HEK293 (cell line): ENCODE results near the gene STARD13.

ENCODE experiments used
- CTCF ChIA-PET: fragments of 350-600 bp; formaldehyde crosslinking; extraction: SDS; loops from one replicate; lab custom pipeline; 2021; ENCODE audit warnings: antibody characterized with exemption; lab: Yijun Ruan, JAX
- POLR2A ChIA-PET: fragments of 300-600 bp; formaldehyde crosslinking; extraction: SDS; loops from one replicate; lab custom pipeline; 2020; ENCODE audit warnings: antibody characterized with exemption, inconsistent platforms; lab: Yijun Ruan, JAX
- H3K27ac ChIP-seq: fragments of 200-500 bp; sonication (Bioruptor generic); 2 replicates; pipeline ENCODE4 v1.5.1; 2014; ENCODE audit warnings: low read depth, low read length, control low read depth, inconsistent platforms; ENCODE audit errors: extremely low read depth
- H3K36me3 ChIP-seq, 2 experiments: fragments of 200-500 bp in 1 of 2; sonication (Bioruptor generic) in 1 of 2; 1 replicate in 1 of 2; 2 replicates in 1 of 2; pipeline ENCODE4 v1.5.1; 2014 to 2017; ENCODE audit warnings: inconsistent platforms in 2 of 2, low read length in 2 of 2; ENCODE audit not compliant: control insufficient read depth in 2 of 2, insufficient read depth in 1 of 2
- H3K4me1 ChIP-seq: fragments of 200-500 bp; sonication (Bioruptor generic); 2 replicates; pipeline ENCODE4 v1.5.1; 2014; ENCODE audit warnings: mild to moderate bottlenecking, low read length, inconsistent platforms; ENCODE audit not compliant: control insufficient read depth, insufficient read depth
- H3K4me3 ChIP-seq: 2 replicates; pipeline ENCODE4 v1.5.1; 2011; ENCODE audit warnings: low read depth, mild to moderate bottlenecking, control low read depth, low read length, moderate library complexity
- H3K9me3 ChIP-seq: fragments of 200-500 bp; sonication (Bioruptor generic); 2 replicates; pipeline ENCODE4 v1.5.1; 2014; ENCODE audit warnings: low read depth, low read length, inconsistent platforms; ENCODE audit not compliant: control insufficient read depth, insufficient read depth
- EGR2 ChIP-seq: fragments of 450-650 bp; formaldehyde crosslinking; IDR thresholded peaks from 2 replicates; pipeline ENCODE4 v1.5.1; 2016; ENCODE audit warnings: low read depth, missing biosample characterization, missing genetic modification characterization
- GLI2 ChIP-seq: fragments of 450-650 bp; formaldehyde crosslinking; IDR thresholded peaks from 2 replicates; pipeline ENCODE4; 2017; ENCODE audit warnings: missing biosample characterization, missing genetic modification characterization, low read depth, borderline replicate concordance
- HOXD13 ChIP-seq: sonication (generic); formaldehyde crosslinking; IDR thresholded peaks from 2 replicates; pipeline ENCODE4 v1.8.0; 2022; ENCODE audit warnings: missing genetic modification reagents, borderline replicate concordance
- MEIS1 ChIP-seq: sonication (generic); formaldehyde crosslinking; IDR thresholded peaks from 2 replicates; pipeline ENCODE4 v1.8.1; 2022; ENCODE audit warnings: missing genetic modification reagents, mild to moderate bottlenecking, borderline replicate concordance
- SP3 ChIP-seq: fragments of 450-650 bp; formaldehyde crosslinking; IDR thresholded peaks from 2 replicates; pipeline ENCODE4 v1.5.1; 2016; ENCODE audit warnings: missing biosample characterization, missing genetic modification characterization
- SP7 ChIP-seq: fragments of 450-650 bp; formaldehyde crosslinking; IDR thresholded peaks from 2 replicates; pipeline ENCODE4 v1.5.1; 2016; ENCODE audit warnings: missing biosample characterization, missing genetic modification characterization
- ZBTB10 ChIP-seq: fragments of 450-650 bp; formaldehyde crosslinking; IDR thresholded peaks from 2 replicates; pipeline ENCODE4 v1.5.1; 2016; ENCODE audit warnings: missing biosample characterization, missing genetic modification characterization
- ZBTB8A ChIP-seq: fragments of 450-650 bp; formaldehyde crosslinking; IDR thresholded peaks from 2 replicates; pipeline ENCODE4 v1.5.1; 2016; ENCODE audit warnings: missing biosample characterization, missing genetic modification characterization
- ZNF155 ChIP-seq: fragments of 450-650 bp; formaldehyde crosslinking; IDR thresholded peaks from 2 replicates; pipeline ENCODE4 v1.5.1; 2016; ENCODE audit warnings: missing biosample characterization, missing genetic modification characterization
- ZNF211 ChIP-seq: fragments of 450-650 bp; formaldehyde crosslinking; IDR thresholded peaks from 2 replicates; pipeline ENCODE4 v1.5.1; 2016; ENCODE audit warnings: low read depth, missing biosample characterization, missing genetic modification characterization
- ZNF221 ChIP-seq: fragments of 450-650 bp; formaldehyde crosslinking; IDR thresholded peaks from 2 replicates; pipeline ENCODE4 v1.5.1; 2017; ENCODE audit warnings: missing biosample characterization, missing genetic modification characterization, borderline replicate concordance
- ZNF23 ChIP-seq: fragments of 450-650 bp; formaldehyde crosslinking; IDR thresholded peaks from 2 replicates; pipeline ENCODE4 v1.5.1; 2016; ENCODE audit warnings: missing biosample characterization, missing genetic modification characterization, borderline replicate concordance
- ZNF324 ChIP-seq: fragments of 450-650 bp; formaldehyde crosslinking; IDR thresholded peaks from 2 replicates; pipeline ENCODE4 v1.5.1; 2016; ENCODE audit warnings: missing biosample characterization, missing genetic modification characterization
- ZNF341 ChIP-seq: fragments of 450-650 bp; formaldehyde crosslinking; IDR thresholded peaks from 2 replicates; pipeline ENCODE4; 2016; ENCODE audit warnings: low read depth, missing biosample characterization, missing genetic modification characterization
- ZNF350 ChIP-seq: fragments of 450-650 bp; formaldehyde crosslinking; IDR thresholded peaks from 2 replicates; pipeline ENCODE4 v1.5.0; 2017; ENCODE audit warnings: missing biosample characterization, mild to moderate bottlenecking, missing genetic modification characterization
- ZNF513 ChIP-seq: fragments of 450-650 bp; IDR thresholded peaks from 2 replicates; pipeline ENCODE4 v1.5.1; 2018; ENCODE audit warnings: missing biosample characterization, missing genetic modification characterization
- ZNF518A ChIP-seq: fragments of 450-650 bp; formaldehyde crosslinking; conservative IDR thresholded peaks from 2 replicates; pipeline ENCODE4 v1.5.1; 2016; ENCODE audit warnings: low read depth, missing biosample characterization, missing genetic modification characterization
- ZNF555 ChIP-seq: fragments of 450-650 bp; formaldehyde crosslinking; conservative IDR thresholded peaks from 2 replicates; pipeline ENCODE4 v1.5.1; 2017; ENCODE audit warnings: missing biosample characterization, mild to moderate bottlenecking, missing genetic modification characterization, inconsistent platforms
- ZNF571 ChIP-seq: fragments of 450-650 bp; formaldehyde crosslinking; IDR thresholded peaks from 2 replicates; pipeline ENCODE4 v1.5.0; 2017; ENCODE audit warnings: missing biosample characterization, missing genetic modification characterization
- ZNF600 ChIP-seq: fragments of 450-650 bp; formaldehyde crosslinking; IDR thresholded peaks from 2 replicates; pipeline ENCODE4 v1.5.1; 2016; ENCODE audit warnings: missing biosample characterization, missing genetic modification characterization
- ZNF664 ChIP-seq: fragments of 450-650 bp; formaldehyde crosslinking; IDR thresholded peaks from 2 replicates; pipeline ENCODE4 v1.5.1; 2016; ENCODE audit warnings: missing biosample characterization, missing genetic modification characterization
- ZNF677 ChIP-seq: fragments of 450-650 bp; IDR thresholded peaks from 2 replicates; pipeline ENCODE4 v1.5.0; 2018; ENCODE audit warnings: missing biosample characterization, mild to moderate bottlenecking, missing genetic modification characterization, moderate library complexity
- ZNF776 ChIP-seq: fragments of 450-650 bp; formaldehyde crosslinking; IDR thresholded peaks from 2 replicates; pipeline ENCODE4 v1.5.0; 2017; ENCODE audit warnings: missing biosample characterization, missing genetic modification characterization, borderline replicate concordance
- ZNF792 ChIP-seq: fragments of 450-650 bp; formaldehyde crosslinking; IDR thresholded peaks from 2 replicates; pipeline ENCODE4 v1.5.1; 2016; ENCODE audit warnings: missing biosample characterization, missing genetic modification characterization
- TF ChIP-seq, protein P1 (sequence below): fragments of 450-650 bp; formaldehyde crosslinking; IDR thresholded peaks from 2 replicates; pipeline ENCODE4 v1.5.1; 2016; ENCODE audit warnings: missing biosample characterization, missing genetic modification characterization, low read depth

Gene STARD13

DNA sequence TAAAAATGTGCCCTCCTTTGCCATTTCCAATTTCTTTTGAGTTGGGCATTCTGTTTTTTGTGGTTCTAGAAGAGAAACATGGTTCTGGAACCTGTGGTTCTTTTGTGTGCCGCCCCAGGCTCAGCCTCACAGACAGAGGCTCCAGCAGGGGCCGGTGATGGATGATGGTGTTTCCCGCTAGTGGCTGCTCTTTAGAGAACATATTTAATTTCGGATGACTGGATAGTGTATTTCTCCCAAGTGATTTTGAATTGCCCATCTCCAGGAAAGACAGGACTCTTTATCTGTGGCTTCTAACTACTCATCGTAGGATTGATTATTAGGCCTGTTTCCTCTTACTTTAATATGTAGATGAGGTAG lies 194.2 kb downstream of the STARD13 start:
- H3K36me3 ChIP-seq = no peaks in the 10 kb centered on the region
- no peak for TF ChIP-seq ZNF23 (tag by site-specific recombination)
- no peak for TF ChIP-seq MEIS1 (CRISPR knock-in tag)
- no peak for TF ChIP-seq ZNF324
- no peak for TF ChIP-seq HOXD13 (CRISPR knock-in tag)
- no peak for TF ChIP-seq ZNF518A (tag by site-specific recombination)
- TF ChIP-seq ZBTB10 (tag by site-specific recombination) = no peak
- TF ChIP-seq SP3 = no peak
- no peak for TF ChIP-seq ZNF341 (tag by site-specific recombination)
- TF ChIP-seq, all 188 proteins: peak for 0
- Histone ChIP-seq H3K4me1 (no peaks in the 10 kb centered on the region), H3K4me3 (no peak overlapping the region), H3K9me3 (no peaks in the 10 kb centered on the region), H3K27ac (no peak overlapping the region)
- ChIA-PET CTCF (no interaction called here), POLR2A (no interaction called here)

DNA sequence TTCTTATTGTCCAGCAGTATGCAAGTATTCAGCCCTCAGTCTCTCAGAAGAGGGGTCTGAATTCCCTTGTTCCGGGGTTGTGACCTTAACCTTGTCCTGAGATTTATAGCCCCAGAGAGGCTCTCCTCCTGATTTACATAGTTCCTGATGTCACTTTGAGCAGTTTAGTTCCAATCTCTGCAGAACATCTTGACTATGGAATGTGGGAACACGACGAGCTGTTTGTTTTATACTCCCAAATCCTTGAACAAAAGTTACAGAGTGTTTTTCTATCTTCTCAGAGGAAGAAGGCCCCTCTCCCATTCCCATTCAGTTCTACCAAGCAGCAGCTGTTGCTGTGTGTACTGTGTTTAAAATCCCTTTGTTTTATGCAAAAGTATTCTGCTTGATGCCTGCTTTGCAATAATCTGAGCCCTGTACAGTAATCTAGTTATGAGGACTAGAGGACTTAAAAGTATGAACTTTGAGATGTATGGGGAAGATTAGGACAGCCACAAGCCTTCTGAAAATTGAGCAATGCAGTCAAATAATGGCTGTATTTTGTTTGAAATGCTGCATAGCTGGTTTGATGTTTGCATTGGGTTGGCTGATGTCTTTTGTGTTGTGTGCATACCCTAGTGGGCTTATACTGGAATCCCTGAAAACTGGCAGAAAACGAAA lies 194.7 kb downstream of the STARD13 start:
- H3K4me3 ChIP-seq = no peak overlapping the region
- CTCF ChIA-PET = no interaction called here
- H3K4me1 ChIP-seq = no peaks in the 10 kb centered on the region
- H3K27ac ChIP-seq = no peak overlapping the region
- no peaks in the 10 kb centered on the region for H3K9me3 ChIP-seq
- POLR2A ChIA-PET = no interaction called here
- H3K36me3 ChIP-seq = no peaks in the 10 kb centered on the region
- TF ChIP-seq, protein P1, sequence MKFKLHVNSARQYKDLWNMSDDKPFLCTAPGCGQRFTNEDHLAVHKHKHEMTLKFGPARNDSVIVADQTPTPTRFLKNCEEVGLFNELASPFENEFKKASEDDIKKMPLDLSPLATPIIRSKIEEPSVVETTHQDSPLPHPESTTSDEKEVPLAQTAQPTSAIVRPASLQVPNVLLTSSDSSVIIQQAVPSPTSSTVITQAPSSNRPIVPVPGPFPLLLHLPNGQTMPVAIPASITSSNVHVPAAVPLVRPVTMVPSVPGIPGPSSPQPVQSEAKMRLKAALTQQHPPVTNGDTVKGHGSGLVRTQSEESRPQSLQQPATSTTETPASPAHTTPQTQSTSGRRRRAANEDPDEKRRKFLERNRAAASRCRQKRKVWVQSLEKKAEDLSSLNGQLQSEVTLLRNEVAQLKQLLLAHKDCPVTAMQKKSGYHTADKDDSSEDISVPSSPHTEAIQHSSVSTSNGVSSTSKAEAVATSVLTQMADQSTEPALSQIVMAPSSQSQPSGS (tag by site-specific recombination) = no peak
- no peak for TF ChIP-seq ZNF555 (tag by site-specific recombination)
- TF ChIP-seq ZNF211 = no peak
- no peak for TF ChIP-seq ZNF350 (tag by site-specific recombination)
- TF ChIP-seq EGR2 = no peak
- no peak for TF ChIP-seq ZNF571 (tag by site-specific recombination)
- TF ChIP-seq GLI2 = no peak
- no peak for TF ChIP-seq ZNF600 (tag by site-specific recombination)
- no peak for TF ChIP-seq SP7 (tag by site-specific recombination)
- TF ChIP-seq ZNF677 = no peak
- TF ChIP-seq ZNF155 = no peak
- no peak for TF ChIP-seq ZBTB8A (tag by site-specific recombination)
- no peak for TF ChIP-seq ZNF792
- no peak for TF ChIP-seq ZNF513 (tag by site-specific recombination)
- TF ChIP-seq ZNF664 (tag by site-specific recombination) = no peak
- TF ChIP-seq ZNF776 (tag by site-specific recombination) = no peak
- no peak for TF ChIP-seq ZNF221 (tag by site-specific recombination)
